GM18502 (cell line): ENCODE results near the gene CHKB.
"Not testable (repeated sequence)": the region's sequence is repeated elsewhere in the genome, so short reads cannot be mapped to it uniquely, and the experiment has no call there.

Experiments used
- ATAC-seq: cut with Tn5 transposase; IDR thresholded peaks from one replicate; pipeline ENCODE4 v1.9.1; 2021; ENCODE audit warnings: mild to moderate bottlenecking; ENCODE audit not compliant: unreplicated experiment, poor library complexity

CHKB gene, protein sequence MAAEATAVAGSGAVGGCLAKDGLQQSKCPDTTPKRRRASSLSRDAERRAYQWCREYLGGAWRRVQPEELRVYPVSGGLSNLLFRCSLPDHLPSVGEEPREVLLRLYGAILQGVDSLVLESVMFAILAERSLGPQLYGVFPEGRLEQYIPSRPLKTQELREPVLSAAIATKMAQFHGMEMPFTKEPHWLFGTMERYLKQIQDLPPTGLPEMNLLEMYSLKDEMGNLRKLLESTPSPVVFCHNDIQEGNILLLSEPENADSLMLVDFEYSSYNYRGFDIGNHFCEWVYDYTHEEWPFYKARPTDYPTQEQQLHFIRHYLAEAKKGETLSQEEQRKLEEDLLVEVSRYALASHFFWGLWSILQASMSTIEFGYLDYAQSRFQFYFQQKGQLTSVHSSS

DNA sequence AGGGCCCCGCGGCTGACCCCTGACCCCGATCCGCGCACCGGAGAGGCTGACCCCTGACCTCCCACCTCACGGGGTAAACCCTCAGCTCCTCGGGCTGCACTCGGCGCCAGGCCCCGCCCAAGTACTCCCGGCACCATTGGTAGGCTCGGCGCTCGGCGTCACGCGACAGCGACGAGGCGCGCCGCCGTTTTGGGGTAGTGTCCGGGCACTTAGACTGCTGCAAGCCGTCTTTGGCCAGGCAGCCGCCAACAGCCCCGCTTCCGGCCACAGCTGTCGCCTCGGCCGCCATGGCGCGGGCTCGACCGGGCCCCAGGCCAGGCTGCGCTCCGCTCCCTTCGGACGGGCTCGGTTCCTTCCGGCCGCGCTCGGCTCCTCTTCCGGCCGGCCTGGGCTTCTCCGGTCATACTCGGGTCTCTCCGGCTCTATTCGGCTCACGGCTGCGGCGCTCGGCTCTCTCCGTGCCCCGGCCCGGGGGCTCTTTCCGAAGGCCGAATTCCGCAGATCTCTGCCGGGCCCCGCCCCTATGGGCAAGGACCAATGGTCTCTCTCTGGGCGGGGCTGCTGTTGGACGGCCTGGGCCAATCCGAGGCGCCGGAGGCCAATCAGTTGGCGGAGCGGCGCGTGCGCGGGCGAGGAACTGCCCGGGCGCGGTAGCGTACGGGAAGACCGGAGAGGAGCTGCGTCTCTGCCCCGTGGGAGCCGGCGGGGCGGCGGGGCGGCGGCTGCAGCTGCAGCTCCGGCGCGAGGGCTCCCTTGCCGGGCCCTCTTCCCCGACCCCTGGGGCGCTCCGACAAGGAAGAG, at the start of gene CHKB:
CHKB (minus strand) TSS at position 357 of the 801 bp plus-strand sequence; CDS start at position 289, 68 bp downstream.
- ATAC-seq: peak; percentile 89

GRCh38 chr22:50630376-50630775, 47.7 kb upstream of the CHKB start:
- no peak for ATAC-seq

DNA sequence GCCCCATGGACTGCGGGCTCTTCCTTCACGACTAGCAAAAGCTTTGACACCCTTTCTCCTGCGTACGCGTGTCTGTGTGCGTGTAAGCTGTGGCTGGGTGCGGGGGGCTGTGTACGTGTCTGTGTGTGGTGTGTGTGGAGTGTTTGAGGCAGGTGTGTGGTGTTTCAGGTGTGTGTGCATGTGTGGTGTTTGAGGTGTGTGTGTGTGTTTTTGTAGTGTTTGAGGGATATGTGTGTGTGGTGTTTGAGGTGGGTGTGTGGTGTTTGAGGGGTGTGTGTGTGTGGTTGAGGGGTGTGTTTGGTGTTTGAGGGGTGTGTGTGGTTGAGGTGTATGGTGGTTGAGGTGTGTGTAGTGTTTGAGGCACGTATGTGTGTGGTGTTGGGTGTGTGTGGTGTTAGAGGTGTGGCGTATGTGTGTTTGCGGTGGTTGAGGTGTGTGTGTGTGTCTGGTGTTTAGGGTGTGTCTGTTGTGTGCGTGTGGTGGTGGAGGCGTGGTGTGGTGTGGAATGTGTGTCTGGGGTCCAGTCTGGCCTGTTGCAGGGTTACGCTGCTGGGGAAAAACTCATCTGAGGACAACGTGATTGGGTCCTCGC, 46.0 kb upstream of the CHKB start:
- ATAC-seq: no peak

GRCh38 chr22:50627642-50628542, 45.2 kb upstream of the CHKB start, which contains the start of gene ARSA:
Gene ARSA (minus strand): TSS chr22:50628152. CDS start chr22:50627779, 373 bp downstream.
- ATAC-seq: peak; percentile 83

GRCh38 chr22:50626850-50627641, 44.4 kb upstream of the CHKB start:
- no peak for ATAC-seq

DNA sequence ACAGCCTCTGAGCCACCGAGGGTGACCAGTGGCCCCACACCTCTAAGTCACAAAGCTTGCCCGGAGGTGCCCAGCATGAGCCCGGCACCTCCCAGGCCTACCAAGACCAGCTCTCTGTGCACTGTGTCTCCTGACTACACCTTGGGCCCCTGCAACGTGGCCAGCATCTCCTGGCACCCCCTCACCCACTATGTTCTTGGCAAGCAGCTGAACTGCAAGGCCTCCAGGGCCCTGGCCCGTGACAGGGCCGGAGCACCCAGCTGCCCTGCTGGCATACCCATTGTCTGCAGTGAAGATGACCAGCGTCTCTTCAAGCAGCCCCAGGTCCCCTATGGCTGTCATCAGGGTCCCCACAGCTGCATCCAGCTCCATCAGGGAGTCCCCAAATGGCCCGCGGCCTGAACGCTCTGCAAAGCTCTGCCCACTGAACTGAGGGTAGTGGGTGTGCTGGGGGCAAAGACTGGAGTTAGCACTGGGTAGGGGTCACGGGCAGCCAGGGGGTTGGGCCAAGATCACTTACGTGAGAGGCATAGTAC, 43.7 kb upstream of the CHKB start:
- no peak for ATAC-seq

GRCh38 chr22:50625568-50626313, 43.1 kb upstream of the CHKB start:
- no peak for ATAC-seq

- ATAC-seq: no peak
These were observed 42.5 kb upstream of the CHKB start for GRCh38 chr22:50625131-50625567.

DNA sequence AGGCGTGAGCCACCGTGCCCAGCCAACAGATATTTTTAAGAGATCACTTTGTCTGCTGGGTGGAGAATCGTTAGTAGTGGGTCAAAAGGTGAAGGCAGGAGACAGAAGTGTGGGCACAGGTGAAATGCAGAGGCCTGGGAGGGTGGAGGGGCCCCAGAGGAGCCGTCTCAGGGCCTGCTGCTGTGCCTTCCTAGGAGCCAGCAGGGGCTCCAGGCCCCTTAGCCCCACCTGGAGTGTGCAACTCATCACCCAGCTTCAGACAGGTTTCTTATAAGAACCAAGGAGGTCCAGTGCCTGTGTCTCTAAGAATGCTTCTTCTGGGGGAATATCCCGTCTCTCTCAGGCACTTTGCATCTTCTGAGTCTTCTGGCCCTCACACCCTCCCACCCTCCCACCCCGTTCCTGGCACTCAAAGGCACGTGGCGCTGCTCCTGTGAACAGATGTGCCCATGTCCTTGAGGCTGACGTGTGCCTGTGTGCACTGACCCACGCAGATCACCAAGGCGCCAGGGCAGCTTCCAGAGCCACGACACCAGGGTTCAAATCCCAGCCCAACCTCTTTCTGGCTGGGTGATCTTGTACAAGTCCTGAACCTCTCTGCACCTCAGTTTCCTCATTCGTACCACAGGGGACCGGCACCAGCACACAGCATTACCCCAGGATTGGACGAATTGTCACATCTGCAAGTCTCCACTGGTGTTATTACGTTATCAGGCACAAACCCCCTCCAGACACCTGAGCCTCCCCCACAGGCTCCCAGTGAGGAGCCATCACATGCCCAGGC, 41.9 kb upstream of the CHKB start:
- ATAC-seq: no peak

DNA sequence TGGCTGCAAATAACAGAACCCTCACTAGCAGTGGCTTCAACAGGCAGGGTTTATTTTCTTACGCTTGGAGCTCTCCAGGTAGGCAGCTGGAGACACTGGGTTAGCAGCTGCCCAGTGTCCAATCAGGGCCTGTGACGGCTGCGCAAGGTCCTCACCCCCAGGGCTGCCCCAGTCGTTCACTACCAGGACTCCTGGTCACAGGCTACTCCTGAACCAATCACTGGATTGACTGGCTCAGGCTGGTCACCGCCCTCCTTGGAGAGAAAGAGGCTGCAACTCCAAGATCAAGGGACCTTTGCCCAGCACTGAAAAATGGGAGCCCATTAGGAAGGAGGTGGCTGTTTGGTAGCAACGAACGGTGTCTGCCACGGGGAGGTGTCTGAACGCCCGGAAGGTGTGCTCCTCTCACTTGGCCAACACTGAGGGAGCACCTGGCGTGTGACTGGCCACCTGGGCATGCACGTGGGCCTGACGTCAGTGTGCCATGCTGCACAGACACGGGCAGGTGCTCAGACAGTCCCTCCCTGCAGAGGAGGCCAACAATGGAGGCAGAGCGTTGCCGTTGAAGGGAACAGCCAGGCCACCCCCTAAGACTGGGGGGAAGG, 40.2 kb upstream of the CHKB start:
- ATAC-seq: no peak

GRCh38 chr22:50621948-50622722, 39.5 kb upstream of the CHKB start:
- no peak for ATAC-seq

GRCh38 chr22:50621356-50621880, 38.8 kb upstream of the CHKB start:
- ATAC-seq: peak; percentile 57

DNA sequence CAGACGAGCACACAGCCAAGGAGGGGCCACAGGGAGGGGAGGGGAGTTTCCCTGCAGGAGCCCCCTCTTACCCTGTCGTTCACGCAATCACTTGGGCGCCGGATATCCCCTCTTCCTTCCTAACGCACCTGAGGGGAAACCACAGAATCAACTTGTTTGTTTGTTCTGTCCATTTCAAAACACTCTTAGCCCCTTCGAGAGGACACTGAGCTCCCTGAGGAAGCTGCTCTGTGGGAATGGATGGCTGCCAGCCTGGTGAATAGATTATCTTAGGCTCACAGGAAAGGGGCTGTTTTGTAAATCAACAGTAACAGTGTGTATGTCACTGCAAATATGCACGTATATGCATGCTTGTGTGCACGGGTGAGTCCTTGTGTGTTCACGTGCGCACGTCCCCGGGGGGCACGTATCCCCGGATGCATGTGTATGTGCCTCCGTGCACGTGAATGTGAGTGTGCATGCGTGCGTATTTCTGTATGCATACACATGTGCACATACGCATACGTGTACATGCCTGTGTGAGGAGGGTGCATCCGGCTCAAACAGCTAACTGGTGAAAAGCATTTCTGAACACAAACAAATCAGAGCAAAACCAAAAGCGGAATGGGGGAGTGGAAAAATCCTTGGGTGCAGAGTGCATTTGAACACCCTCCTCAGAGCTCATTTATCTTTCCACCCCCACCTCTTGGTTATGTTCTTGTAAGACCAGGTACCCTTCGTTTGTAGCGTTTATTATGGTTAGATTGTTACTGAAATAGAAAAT, 38.1 kb upstream of the CHKB start:
- ATAC-seq: peak; percentile 63

- ATAC-seq: not testable (repeated sequence)
These were observed 31.6 kb upstream of the CHKB start for GRCh38 chr22:50614296-50614695.

GRCh38 chr22:50613291-50613981, 30.8 kb upstream of the CHKB start:
- no peak for ATAC-seq
